ENCODE measurements around the gene AK8.
A peak's percentile ranks its signal among the peaks of the same experiment; 100 is the strongest.

The AK8 gene

DNA sequence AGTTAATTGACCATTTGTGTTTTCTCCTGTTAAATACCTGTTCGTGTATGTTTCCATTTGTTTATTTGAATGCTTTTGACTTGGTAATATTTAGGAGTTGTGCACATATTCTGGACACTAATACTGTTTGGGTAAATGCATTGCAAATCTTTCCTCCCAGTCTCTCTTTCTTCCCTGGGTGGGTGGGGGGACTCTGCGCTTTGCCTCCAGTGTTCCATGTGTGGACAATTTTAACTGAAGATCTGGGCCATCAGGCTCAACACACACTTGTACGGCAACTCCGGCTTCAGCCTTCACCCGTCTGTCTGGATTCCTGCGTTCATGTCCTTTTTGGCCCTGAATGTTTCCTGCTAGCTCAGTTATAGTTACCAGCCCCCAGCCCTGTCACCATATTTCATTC lies 167.8 kb downstream of the AK8 start:
- DNase-seq, result no peak

DNA sequence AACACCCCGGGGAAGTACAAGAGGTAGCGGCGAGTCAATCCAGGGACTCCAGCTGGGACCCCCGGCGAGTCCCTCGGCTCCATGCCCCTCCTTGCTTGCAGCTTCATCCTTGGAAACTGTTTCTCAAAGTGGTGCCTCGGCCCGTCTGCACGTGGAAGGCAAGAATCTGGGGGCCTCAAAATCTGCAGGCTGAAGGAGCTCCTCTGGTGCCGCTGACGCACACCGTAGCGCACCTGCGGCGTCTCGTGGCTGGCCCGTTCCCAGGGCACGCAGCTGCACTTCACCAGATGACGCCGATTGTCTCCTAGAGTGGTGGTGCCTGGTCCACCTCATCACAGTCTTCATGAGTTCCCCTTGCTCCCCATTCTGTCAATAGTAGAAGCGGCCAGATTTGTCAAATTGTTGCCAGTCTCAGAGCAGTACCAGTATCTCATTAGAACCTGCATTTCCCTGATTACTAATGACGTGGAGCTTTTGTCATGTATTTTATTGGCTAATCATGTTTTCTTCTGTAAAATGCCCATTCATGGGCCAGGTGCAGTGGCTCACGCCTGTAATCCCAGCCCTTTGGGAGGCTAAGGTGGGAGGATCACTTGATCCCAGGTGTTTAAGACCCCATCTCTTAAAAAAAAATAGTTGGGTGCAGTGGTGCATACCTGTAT lies 169.2 kb downstream of the AK8 start:
- no peak for DNase-seq

GRCh38 chr9:132708239-132708638 lies 169.8 kb downstream of the AK8 start:
- DNase-seq, result no peak

DNA sequence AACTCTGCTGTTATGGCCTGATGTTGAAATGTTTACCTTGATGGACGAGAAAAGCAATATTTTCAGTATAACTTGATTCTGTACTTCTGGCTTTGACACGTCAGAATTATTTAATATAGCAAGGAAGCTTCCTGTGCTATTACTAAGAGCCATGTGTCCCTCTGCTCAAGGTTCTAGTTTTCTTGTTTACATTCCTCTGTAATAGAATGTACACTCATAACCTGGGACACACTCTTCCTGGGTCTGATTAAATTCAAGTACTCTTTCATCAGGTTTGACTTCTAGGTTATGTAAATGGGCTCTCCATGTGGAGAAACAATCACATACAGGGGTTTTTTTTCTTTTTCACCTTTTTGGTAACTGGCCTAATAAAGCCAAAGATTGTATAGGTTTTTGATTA lies 174.7 kb downstream of the AK8 start:
- DNase-seq, result no peak

- no peak for DNase-seq
Observed at GRCh38 chr9:132702254-132702653, 175.8 kb downstream of the AK8 start.

- no peak for DNase-seq
Observed at GRCh38 chr9:132699956-132700355, 178.1 kb downstream of the AK8 start.

- DNase-seq, result peak; percentile 21
Observed at GRCh38 chr9:132698989-132699388, 179.1 kb downstream of the AK8 start.

DNA sequence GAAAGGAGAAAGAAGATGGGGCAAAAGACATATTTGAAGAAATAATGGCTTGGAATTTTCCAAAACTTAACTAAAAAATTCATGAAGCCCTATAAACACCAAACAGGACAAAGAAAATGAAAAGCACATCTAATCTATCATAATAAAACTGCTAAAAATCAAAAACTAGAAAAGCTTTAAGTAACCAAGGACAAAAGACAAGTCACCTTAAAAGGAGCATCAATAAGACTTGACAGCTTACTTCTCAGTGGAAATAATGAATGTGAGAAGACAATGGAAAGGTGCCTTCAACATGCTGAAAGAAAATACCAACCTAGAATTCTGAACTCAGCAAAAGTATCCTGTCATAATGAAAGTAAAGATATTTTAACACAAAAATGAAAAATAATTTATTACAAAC lies 180.9 kb downstream of the AK8 start:
- peak; percentile 20 for DNase-seq

- peak; percentile 68 for DNase-seq
Observed at GRCh38 chr9:132694144-132694543, 183.9 kb downstream of the AK8 start.

- DNase-seq, result no peak
Observed at GRCh38 chr9:132690696-132691095, 187.4 kb downstream of the AK8 start.

- DNase-seq, result no peak
Observed at GRCh38 chr9:132683873-132684272, 194.2 kb downstream of the AK8 start.

DNA sequence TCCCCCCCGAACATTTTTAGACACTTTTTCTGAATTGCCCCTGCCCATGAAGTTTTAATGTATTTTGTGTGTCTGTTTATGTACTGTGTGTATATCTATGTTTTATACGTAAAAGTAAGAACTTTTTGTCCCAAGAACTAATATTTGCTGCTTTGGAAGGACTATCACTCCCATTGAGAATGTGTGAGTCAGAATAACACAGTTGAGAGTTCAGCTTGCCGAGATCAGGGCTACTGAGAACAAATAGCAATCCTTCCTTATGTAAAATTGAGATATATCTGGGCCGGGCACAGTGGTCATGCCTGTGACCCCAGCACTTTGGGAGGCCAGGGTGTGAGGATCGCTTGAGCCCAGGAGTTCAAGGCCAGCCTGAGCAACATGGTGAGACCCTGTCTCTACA lies 196.5 kb downstream of the AK8 start:
- no peak for DNase-seq

DNA sequence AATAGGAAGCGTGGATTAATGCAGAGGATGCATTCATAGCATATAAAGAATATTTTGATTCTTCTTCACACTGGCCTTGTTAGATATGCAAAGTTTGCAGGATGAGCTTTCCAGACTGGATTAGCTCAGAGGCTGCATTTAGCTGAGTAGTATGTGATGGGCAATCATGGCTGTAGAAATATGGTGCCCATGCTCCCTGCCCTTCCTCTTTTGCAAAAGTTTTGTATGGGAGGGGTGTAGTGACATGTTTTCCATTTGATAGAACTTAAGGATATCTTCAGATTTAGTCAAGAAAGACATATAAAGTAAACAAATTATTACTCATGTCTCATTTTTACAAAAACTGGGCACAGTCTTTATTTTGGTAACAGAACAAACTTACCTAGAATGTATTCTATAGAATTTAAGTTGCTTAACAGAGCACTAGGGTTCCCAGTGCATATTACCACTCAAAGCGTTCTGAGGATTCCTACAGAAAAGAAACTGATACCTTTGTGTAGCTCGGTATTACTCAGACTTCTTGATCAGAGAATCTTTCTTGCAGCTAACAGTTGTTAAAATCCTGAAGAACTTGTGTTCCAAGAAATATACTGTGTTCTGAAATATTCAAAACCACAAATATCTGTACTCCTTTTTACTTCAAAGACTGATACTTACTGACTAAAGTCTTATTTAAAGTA lies 198.0 kb downstream of the AK8 start:
- no peak for DNase-seq

- DNase-seq, result no peak
Observed at GRCh38 chr9:132677976-132678375, 200.1 kb downstream of the AK8 start.
